ENCODE results near the gene BMP4. TPM values are rescaled to one million over a fixed set of nuclear protein-coding genes. Genes with fewer than 3 reads are reported as not detected.

Gene BMP4
- total and polyA plus RNA-seq, 5 donors = 6.4 to 10.8 (median 8.0) TPM

GRCh38 chr14:53946404-53947093 is 10.1 kb downstream of the BMP4 start:
- peak; percentile 14 to 46 for ATAC-seq
- H3K4me3 ChIP-seq (ENCODE audit: low read length) = peak overlapping the region; percentile 28
- intact Hi-C loops (cut with DNase I) = no loop called here
- no peaks in the 10 kb centered on the region for H3K4me1 ChIP-seq (ENCODE audit: control insufficient read depth, insufficient read depth, low read length)
- no peak overlapping the region for H3K27ac ChIP-seq (ENCODE audit: low read length)
- WGBS = 29% methylated on average over 63 of the region's 63 CpGs
- H3K27me3 ChIP-seq (ENCODE audit: control insufficient read depth, insufficient read depth) = no peaks in the 10 kb centered on the region
- DNase-seq = peak in 2 of 3 donors; percentile 43 to 64
- no peaks in the 10 kb centered on the region for H3K9me3 ChIP-seq (ENCODE audit: control insufficient read depth, low read length)

GRCh38 chr14:53946071-53946403 is 10.6 kb downstream of the BMP4 start:
- intact Hi-C loops (cut with DNase I) = no loop called here
- Histone ChIP-seq H3K27ac (ENCODE audit: low read length) (no peak overlapping the region), H3K9me3 (ENCODE audit: control insufficient read depth, low read length) (no peaks in the 10 kb centered on the region), H3K4me1 (ENCODE audit: control insufficient read depth, insufficient read depth, low read length) (no peaks in the 10 kb centered on the region), H3K27me3 (ENCODE audit: control insufficient read depth, insufficient read depth) (no peaks in the 10 kb centered on the region), H3K4me3 (ENCODE audit: low read length) (no peak overlapping the region)
- ATAC-seq = no peak
- peak in 1 of 3 donors; percentile 45 for DNase-seq
- 66% methylated on average over 14 of the region's 14 CpGs for WGBS

- Histone ChIP-seq H3K4me3 (ENCODE audit: low read length) (no peak overlapping the region), H3K9me3 (ENCODE audit: control insufficient read depth, low read length) (no peaks in the 10 kb centered on the region), H3K27ac (ENCODE audit: low read length) (no peak overlapping the region), H3K4me1 (ENCODE audit: control insufficient read depth, insufficient read depth, low read length) (no peaks in the 10 kb centered on the region), H3K27me3 (ENCODE audit: control insufficient read depth, insufficient read depth) (no peaks in the 10 kb centered on the region)
- ATAC-seq = no peak
- intact Hi-C loops (cut with DNase I) = no loop called here
- WGBS = 68% methylated on average over 2 of the region's 2 CpGs
- DNase-seq = no peak
Measured at GRCh38 chr14:53943751-53944083, 12.9 kb downstream of the BMP4 start.

- Histone ChIP-seq H3K27ac (ENCODE audit: low read length) (no peak overlapping the region), H3K4me3 (ENCODE audit: low read length) (no peak overlapping the region), H3K27me3 (ENCODE audit: control insufficient read depth, insufficient read depth) (no peaks in the 10 kb centered on the region), H3K4me1 (ENCODE audit: control insufficient read depth, insufficient read depth, low read length) (no peaks in the 10 kb centered on the region), H3K9me3 (ENCODE audit: control insufficient read depth, low read length) (no peaks in the 10 kb centered on the region)
- intact Hi-C loops (cut with DNase I) = no loop called here
- DNase-seq (no peak), ATAC-seq (no peak)
- 63% methylated on average over 8 of the region's 8 CpGs for WGBS
Measured at GRCh38 chr14:53942970-53943750, 13.5 kb downstream of the BMP4 start.

- H3K27me3 ChIP-seq (ENCODE audit: control insufficient read depth, insufficient read depth) = no peaks in the 10 kb centered on the region
- H3K9me3 ChIP-seq (ENCODE audit: control insufficient read depth, low read length) = no peaks in the 10 kb centered on the region
- DNase-seq (no peak), ATAC-seq (no peak)
- 90% methylated on average over 7 of the region's 7 CpGs for whole genome bisulfite sequencing
- H3K27ac ChIP-seq (ENCODE audit: low read length) = no peak overlapping the region
- no peak overlapping the region for H3K4me3 ChIP-seq (ENCODE audit: low read length)
- intact Hi-C loops (cut with DNase I) = no loop called here
- H3K4me1 ChIP-seq (ENCODE audit: control insufficient read depth, insufficient read depth, low read length) = no peaks in the 10 kb centered on the region
Measured at GRCh38 chr14:53938136-53938837, 18.3 kb downstream of the BMP4 start.

- H3K4me3 ChIP-seq (ENCODE audit: low read length) = no peak overlapping the region
- ATAC-seq = no peak
- no peak for DNase-seq
- H3K27me3 ChIP-seq (ENCODE audit: control insufficient read depth, insufficient read depth) = no peaks in the 10 kb centered on the region
- 89% methylated on average over 7 of the region's 7 CpGs for WGBS
- no peaks in the 10 kb centered on the region for H3K9me3 ChIP-seq (ENCODE audit: control insufficient read depth, low read length)
- no peak overlapping the region for H3K27ac ChIP-seq (ENCODE audit: low read length)
- no peaks in the 10 kb centered on the region for H3K4me1 ChIP-seq (ENCODE audit: control insufficient read depth, insufficient read depth, low read length)
- intact Hi-C loops (cut with DNase I) = no loop called here
Measured at GRCh38 chr14:53934778-53935414, 21.7 kb downstream of the BMP4 start.

- Histone ChIP-seq H3K4me3 (ENCODE audit: low read length) (no peak overlapping the region), H3K9me3 (ENCODE audit: control insufficient read depth, low read length) (no peaks in the 10 kb centered on the region), H3K27ac (ENCODE audit: low read length) (no peak overlapping the region), H3K4me1 (ENCODE audit: control insufficient read depth, insufficient read depth, low read length) (no peaks in the 10 kb centered on the region), H3K27me3 (ENCODE audit: control insufficient read depth, insufficient read depth) (no peaks in the 10 kb centered on the region)
- intact Hi-C loops (cut with DNase I) = no loop called here
- DNase-seq = no peak
- ATAC-seq = no peak
Measured at GRCh38 chr14:53932966-53933365, 23.7 kb downstream of the BMP4 start.

GRCh38 chr14:53929871-53930715 is 26.5 kb downstream of the BMP4 start:
- DNase-seq (no peak), ATAC-seq (no peak)
- intact Hi-C loops (cut with DNase I) = no loop called here
- WGBS = 80% methylated on average over 2 of the region's 2 CpGs
- no peaks in the 10 kb centered on the region for H3K9me3 ChIP-seq (ENCODE audit: control insufficient read depth, low read length)
- no peaks in the 10 kb centered on the region for H3K27me3 ChIP-seq (ENCODE audit: control insufficient read depth, insufficient read depth)
- H3K4me1 ChIP-seq (ENCODE audit: control insufficient read depth, insufficient read depth, low read length) = no peaks in the 10 kb centered on the region
- H3K27ac ChIP-seq (ENCODE audit: low read length) = no peak overlapping the region
- no peak overlapping the region for H3K4me3 ChIP-seq (ENCODE audit: low read length)

GRCh38 chr14:53927171-53927570 is 29.5 kb downstream of the BMP4 start:
- no peaks in the 10 kb centered on the region for H3K9me3 ChIP-seq (ENCODE audit: control insufficient read depth, low read length)
- no peaks in the 10 kb centered on the region for H3K4me1 ChIP-seq (ENCODE audit: control insufficient read depth, insufficient read depth, low read length)
- H3K27ac ChIP-seq (ENCODE audit: low read length) = no peak overlapping the region
- H3K4me3 ChIP-seq (ENCODE audit: low read length) = no peak overlapping the region
- DNase-seq = no peak
- intact Hi-C loops (cut with DNase I) = no loop called here
- 80% methylated on average over 5 of the region's 5 CpGs for WGBS
- H3K27me3 ChIP-seq (ENCODE audit: control insufficient read depth, insufficient read depth) = no peaks in the 10 kb centered on the region
- ATAC-seq = no peak

- Histone ChIP-seq H3K27me3 (ENCODE audit: control insufficient read depth, insufficient read depth) (no peaks in the 10 kb centered on the region), H3K4me3 (ENCODE audit: low read length) (no peak overlapping the region), H3K27ac (ENCODE audit: low read length) (no peak overlapping the region), H3K4me1 (ENCODE audit: control insufficient read depth, insufficient read depth, low read length) (no peaks in the 10 kb centered on the region), H3K9me3 (ENCODE audit: control insufficient read depth, low read length) (no peaks in the 10 kb centered on the region)
- ATAC-seq (no peak), DNase-seq (no peak)
- 82% methylated on average over 6 of the region's 6 CpGs for WGBS
- intact Hi-C loops (cut with DNase I) = no loop called here
Measured at GRCh38 chr14:53925201-53925766, 31.3 kb downstream of the BMP4 start.
